HG03558 (cell line): ENCODE data around the gene SELENOW.
"Not testable (repeated sequence)": the region's sequence is repeated elsewhere in the genome, so short reads cannot be mapped to it uniquely, and the experiment has no call there.

Source experiments
- ATAC-seq: cut with Tn5 transposase; IDR thresholded peaks from one replicate; pipeline ENCODE4 v1.9.1; 2021; ENCODE audit warnings: moderate number of reproducible peaks; ENCODE audit not compliant: unreplicated experiment; ENCODE audit errors: extremely low read depth

SELENOW gene

DNA sequence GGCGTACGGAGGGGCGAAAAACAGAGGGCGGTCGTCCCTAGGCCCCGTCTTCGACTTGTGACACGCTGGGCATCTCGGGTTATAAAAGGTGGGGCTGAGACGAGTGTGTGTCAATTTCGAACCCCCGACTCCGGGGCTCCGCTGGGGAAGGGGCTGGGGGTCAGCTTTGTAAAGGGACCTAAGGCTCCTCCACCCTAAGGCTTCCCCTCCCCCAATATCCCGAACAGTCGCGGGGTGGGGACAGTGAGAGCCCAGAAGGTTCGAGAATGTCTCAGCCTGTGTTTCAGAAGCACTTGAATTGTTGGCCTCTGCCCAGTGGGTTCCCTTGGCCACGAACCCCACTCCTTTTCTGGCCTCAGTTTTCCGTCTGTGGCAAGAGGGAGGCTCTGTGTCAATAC, 450 bp downstream of the SELENOW start:
- ATAC-seq = no peak

- ATAC-seq = no peak
Observed at GRCh38 chr19:47779524-47780214, 1.2 kb downstream of the SELENOW start.

GRCh38 chr19:47780215-47780551, 1.7 kb downstream of the SELENOW start:
- ATAC-seq = no peak

DNA sequence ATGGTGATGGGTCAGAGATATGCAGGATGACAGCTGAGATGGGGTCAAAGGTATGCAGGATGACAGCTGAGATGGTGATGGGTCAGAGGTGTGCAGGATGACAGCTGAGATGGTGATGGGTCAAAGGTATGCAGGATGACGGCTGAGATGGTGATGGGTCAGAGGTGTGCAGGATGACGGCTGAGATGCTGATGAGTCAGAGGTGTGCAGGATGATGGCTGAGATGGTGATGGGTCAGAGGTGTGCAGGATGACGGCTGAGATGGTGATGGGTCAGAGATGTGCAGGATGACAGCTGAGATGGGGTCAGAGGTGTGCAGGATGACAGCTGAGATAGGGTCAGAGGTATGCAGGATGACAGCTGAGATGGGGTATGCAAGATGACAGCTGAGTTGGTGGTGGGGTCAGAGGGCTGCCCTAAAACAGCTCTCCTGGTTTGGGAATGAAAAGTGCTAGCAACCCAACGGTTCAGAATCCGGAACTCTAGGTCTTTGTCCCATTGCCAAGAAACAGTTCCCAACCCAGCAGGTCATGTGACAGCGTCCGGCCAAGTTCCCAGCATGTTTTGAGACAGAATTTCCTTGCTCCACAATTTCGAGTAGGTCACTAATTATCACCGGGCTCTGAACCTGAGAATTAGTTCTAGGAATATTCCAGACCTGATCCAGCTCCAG, 3.2 kb downstream of the SELENOW start:
- no peak for ATAC-seq

GRCh38 chr19:47786566-47786965, 8.1 kb downstream of the SELENOW start:
- no peak for ATAC-seq

DNA sequence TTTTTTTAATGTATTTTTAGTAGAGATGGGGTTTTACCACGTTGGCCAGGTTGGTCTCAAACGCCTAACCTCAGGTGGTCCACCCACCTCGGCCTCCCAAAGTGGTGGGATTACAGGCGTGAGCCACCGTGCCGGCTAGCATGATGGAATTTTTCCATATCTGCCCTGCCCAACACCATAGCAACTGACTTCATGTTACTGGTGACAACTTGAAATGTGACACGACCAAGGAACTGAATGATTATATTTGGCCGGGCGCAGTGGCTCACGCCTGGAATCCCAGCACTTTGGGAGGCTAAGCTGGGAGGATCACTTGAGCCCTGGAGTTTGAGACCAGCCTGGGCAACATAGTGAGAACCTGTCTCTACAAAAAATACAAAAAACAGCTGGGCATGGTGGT, 8.8 kb downstream of the SELENOW start:
- ATAC-seq = not testable (repeated sequence)

GRCh38 chr19:47789811-47790210, 11.3 kb downstream of the SELENOW start:
- not testable (repeated sequence) for ATAC-seq

DNA sequence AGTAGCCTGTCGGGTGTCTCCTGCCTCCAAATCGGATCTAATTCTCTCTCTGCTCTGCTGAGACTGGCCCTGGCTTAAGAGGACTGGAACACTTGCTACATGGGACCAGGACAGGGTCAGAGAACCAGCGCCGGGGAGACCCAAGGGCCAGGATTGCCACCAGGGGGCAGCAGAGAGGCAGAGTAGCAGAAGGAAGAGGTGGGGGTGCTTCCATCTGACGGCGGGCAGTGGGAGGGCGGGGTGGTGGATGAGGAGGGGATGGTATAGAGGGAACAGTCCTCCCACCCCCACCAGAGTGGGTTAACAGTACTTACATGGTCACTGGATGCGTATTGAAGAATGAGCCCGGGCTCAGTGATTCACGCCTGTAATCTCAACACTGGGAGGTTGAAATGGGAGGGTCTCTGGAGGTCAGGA, 11.9 kb downstream of the SELENOW start:
- no peak for ATAC-seq

DNA sequence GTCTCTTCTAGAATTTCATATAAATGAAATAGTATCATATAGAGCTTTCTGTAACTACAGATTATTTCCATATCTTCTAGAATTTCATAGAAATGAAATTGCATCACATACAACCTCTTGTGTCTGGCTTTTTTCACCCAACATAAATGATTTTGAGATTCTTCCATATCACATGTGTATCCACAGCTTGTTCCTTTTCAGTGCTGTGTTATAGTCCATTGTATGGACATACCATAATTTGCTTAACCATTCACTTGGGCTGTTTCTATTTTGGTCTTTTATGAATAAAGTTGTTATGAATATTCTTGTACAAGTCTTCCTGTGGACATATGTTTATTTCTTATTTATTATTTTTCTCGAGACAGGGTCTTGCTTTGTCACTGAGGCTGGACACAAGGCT, 14.1 kb downstream of the SELENOW start:
- no peak for ATAC-seq

DNA sequence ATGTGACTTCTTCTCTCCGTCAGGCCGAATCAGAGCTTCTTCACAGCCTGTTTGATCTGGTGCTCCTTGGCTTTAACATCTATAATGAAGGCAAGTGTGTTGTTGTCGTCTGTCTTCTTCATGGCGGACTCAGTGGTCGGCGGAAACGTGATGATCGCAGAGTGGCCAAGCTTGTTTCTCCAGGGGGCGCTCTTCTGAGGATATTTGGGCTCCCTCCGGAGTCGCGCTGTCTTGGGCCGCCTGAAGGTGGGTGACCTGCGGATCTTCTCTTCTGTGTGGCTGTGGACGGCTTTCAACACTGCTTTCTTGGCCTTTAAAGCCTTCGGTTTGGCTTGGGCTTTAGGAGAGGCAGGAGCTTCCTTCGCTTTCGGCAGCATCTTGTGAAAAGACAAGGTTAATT, 16.0 kb downstream of the SELENOW start:
- no peak for ATAC-seq

- no peak for ATAC-seq
Observed at GRCh38 chr19:47796785-47797184, 18.3 kb downstream of the SELENOW start.

DNA sequence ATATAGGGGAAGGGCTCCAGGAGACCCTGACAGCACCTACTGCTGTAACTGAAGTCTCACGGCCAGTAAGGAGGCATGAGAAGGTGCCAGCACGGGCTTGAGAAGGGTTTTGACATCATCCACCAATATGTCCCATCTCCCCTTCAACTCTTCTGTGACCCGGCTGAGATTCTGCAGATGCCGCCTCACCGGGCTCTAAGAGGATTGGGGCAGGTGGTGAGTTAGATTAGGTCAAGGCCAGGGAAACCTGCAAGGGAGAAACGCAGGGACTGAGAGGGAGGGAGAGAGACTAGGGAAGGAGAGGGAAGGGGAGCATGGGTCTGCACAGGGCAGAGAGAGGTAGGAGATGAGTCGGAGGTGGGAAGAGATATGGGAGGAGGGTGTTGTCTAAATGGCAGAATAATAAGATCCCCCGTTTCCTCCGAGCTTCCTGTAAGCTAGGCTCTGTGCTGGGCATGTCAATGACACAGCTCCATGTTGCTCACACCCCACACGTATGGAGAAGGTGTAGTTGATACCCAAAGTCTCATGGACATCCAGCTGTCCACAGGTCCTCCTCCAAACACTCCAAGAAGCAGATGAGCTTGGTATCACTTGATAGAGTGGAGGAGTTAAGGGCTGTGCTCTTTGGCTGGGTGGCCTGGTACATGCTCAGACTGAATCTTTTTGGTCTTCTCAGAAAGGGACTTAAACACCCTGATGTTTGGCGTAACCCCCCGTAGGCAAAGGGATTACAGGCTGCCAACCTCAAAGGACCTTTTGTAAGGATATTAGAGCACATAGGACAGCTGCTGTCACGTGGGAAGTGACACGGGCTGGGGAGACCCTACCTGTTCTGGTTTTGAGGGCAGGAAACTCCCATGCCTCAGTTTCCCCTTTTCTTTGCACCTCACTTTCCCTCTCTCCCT, 19.7 kb downstream of the SELENOW start:
- no peak for ATAC-seq

DNA sequence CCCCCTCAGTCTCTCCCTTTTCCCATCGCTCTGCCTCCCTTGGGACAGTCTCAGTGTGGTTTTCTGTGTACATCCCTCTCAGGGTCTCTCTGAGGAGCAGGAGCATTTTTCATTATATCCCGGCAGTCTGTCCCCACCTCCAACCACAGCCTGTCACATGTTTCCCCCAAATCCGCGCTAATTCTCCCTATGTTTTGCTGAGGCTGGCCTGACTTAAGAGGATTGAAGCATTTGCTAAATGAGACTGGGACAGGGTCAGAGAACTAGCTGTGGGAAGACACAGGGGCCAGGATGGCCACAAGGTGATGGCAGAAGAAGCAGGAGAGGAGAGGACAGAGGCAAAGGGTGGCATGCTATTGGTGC, 20.4 kb downstream of the SELENOW start:
- ATAC-seq = no peak

- ATAC-seq = no peak
Observed at GRCh38 chr19:47801270-47801669, 22.8 kb downstream of the SELENOW start.

- no peak for ATAC-seq
Observed at GRCh38 chr19:47802521-47803043, 24.1 kb downstream of the SELENOW start.

DNA sequence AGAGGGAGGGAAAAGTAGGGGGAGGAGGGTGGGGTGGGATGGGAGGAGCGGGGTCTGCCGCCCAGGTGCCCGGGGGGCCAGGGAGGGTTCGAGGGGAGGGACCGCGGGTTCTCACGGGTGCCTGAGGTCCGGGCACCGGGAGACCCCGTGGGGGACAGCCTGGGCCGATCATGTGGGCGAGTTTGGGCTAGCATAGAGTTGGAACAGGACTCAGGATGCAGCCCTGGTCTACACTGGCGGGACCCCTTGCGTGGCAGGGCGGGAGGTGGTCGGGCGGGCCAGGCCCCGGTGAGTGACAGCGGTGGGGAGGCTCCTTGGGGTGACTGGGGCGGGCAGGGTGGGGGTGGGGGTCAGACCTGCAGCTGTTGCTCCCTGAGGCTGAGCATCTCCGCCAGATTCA, 24.6 kb downstream of the SELENOW start:
- ATAC-seq = not testable (repeated sequence)

- ATAC-seq = not testable (repeated sequence)
Observed at GRCh38 chr19:47803671-47804070, 25.2 kb downstream of the SELENOW start.

- not testable (repeated sequence) for ATAC-seq
Observed at GRCh38 chr19:47804451-47804850, 25.9 kb downstream of the SELENOW start, which contains the start of gene TPRX1. TSS of gene TPRX1 (minus strand) at chr19:47804551. CDS start at chr19:47804539, 12 bp downstream.

GRCh38 chr19:47805313-47805712, 26.8 kb downstream of the SELENOW start:
- no peak for ATAC-seq

- ATAC-seq = no peak
Observed at GRCh38 chr19:47806435-47806834, 27.9 kb downstream of the SELENOW start.
